Caco-2 (cell line): Measurements from ENCODE around the gene SSUH2. TPM values are rescaled to one million over a fixed set of nuclear protein-coding genes. Genes with fewer than 3 reads are reported as not detected.

Experiments used
- BruUV-seq: library from RNA; stranded (reverse); fragments of 400-500 nt; replicated peaks from 2 replicates; lab custom pipeline; 2021; lab: Mats Ljungman, UMichigan
- CTCF ChIA-PET: fragments of 300-600 bp; sonication (Branson Sonifier 250); formaldehyde crosslinking; loops from one replicate; lab custom pipeline; 2022; ENCODE audit warnings: antibody characterized with exemption; lab: Charles Lee
- POLR2A ChIA-PET: fragments of 300-600 bp; sonication (Branson Sonifier 250); formaldehyde crosslinking; loops from one replicate; lab custom pipeline; 2022; ENCODE audit warnings: antibody characterized with exemption; lab: Charles Lee
- DNase-seq, 2 experiments: peaks; one replicate each; pipeline versions ENCODE4 v3.0.0 to v3.0.0-alpha.2; 2020 to 2022
- H3K27me3 ChIP-seq: replicated peaks from 2 replicates; pipeline ENCODE4 v1.6.0; 2011; ENCODE audit warnings: low read length; ENCODE audit not compliant: control insufficient read depth, insufficient read depth
- H3K36me3 ChIP-seq: 2 replicates; pipeline ENCODE4 v1.5.1; 2011; ENCODE audit warnings: low read length; ENCODE audit not compliant: control insufficient read depth, insufficient read depth
- H3K4me1 ChIP-seq: fragments of 250-450 bp; sonication (Bioruptor Pico); 2 replicates; pipeline ENCODE4 v1.5.1; 2020; ENCODE audit warnings: mild to moderate bottlenecking
- H3K4me3 ChIP-seq: 2 replicates; pipeline ENCODE4 v1.5.1; 2011; ENCODE audit warnings: low read depth, mild to moderate bottlenecking, control low read depth, low read length
- H3K9me3 ChIP-seq: fragments of 250-450 bp; sonication (Bioruptor Pico); 2 replicates; pipeline ENCODE4 v1.5.1; 2020; ENCODE audit warnings: mild to moderate bottlenecking, moderate library complexity
- H3K27ac Mint-ChIP-seq: one replicate; pipeline ENCODE4 v1.8.0; 2022; ENCODE audit warnings: mixed read lengths; ENCODE audit not compliant: unreplicated experiment
- H3K27me3 Mint-ChIP-seq: one replicate; pipeline ENCODE4 v1.8.0; 2022; ENCODE audit warnings: mixed read lengths; ENCODE audit not compliant: insufficient read depth, unreplicated experiment
- H3K36me3 Mint-ChIP-seq: one replicate; pipeline ENCODE4 v1.8.0; 2022; ENCODE audit warnings: mild to moderate bottlenecking, mixed read lengths; ENCODE audit not compliant: insufficient read depth, unreplicated experiment
- H3K4me1 Mint-ChIP-seq: one replicate; pipeline ENCODE4 v1.8.0; 2022; ENCODE audit warnings: low read depth, mixed read lengths; ENCODE audit not compliant: unreplicated experiment
- H3K4me3 Mint-ChIP-seq: one replicate; pipeline ENCODE4 v1.8.0; 2022; ENCODE audit warnings: mild to moderate bottlenecking, moderate library complexity, mixed read lengths; ENCODE audit not compliant: unreplicated experiment
- H3K9me3 Mint-ChIP-seq: one replicate; pipeline ENCODE4 v1.8.0; 2022; ENCODE audit warnings: mixed read lengths; ENCODE audit not compliant: unreplicated experiment
- CTCF ChIP-seq, 2 experiments: fragments of 200-600 bp in 1 of 2; IDR thresholded peaks; 1 replicate in 1 of 2; 2 replicates in 1 of 2; pipeline versions ENCODE4 v1.5.1 to v1.8.0; 2011 to 2022; ENCODE audit warnings: antibody characterized with exemption in 1 of 2, control low read depth in 1 of 2, inconsistent platforms in 1 of 2, low read depth in 1 of 2, low read length in 1 of 2, mild to moderate bottlenecking in 1 of 2, moderate library complexity in 1 of 2; ENCODE audit not compliant: insufficient read depth in 1 of 2, severe bottlenecking in 1 of 2, unreplicated experiment in 1 of 2
- intact Hi-C: fragments of 100-400 bp; cut with micrococcal nuclease; formaldehyde crosslinking; loops from one replicate; pipeline ENCODE4 v1.10.0; 2022; ENCODE audit not compliant: unreplicated experiment
- total RNA-seq: library from RNA; stranded (reverse); gene quantifications from 2 replicates; pipeline ENCODE4 v1.2.3, GENCODE V29; 2022

SSUH2 gene
- total RNA-seq, 1 experiment from 2014 or later, result 9.4 TPM

GRCh38 chr3:8642001-8642400 is 2.6 kb downstream of the SSUH2 start:
- Histone ChIP-seq H3K36me3 (no peaks in the 10 kb centered on the region), H3K27me3 (no peaks in the 10 kb centered on the region), H3K4me3 (no peak overlapping the region), H3K9me3 (no peaks in the 10 kb centered on the region), H3K4me1 (no peaks in the 10 kb centered on the region)
- no peak for DNase-seq
- Mint-ChIP-seq H3K36me3 (no peaks in the 10 kb centered on the region), H3K4me1 (no peaks in the 10 kb centered on the region), H3K4me3 (no peak overlapping the region), H3K9me3 (peaks cover under 1% of the 10 kb centered on the region), H3K27me3 (no peaks in the 10 kb centered on the region), H3K27ac (no peak overlapping the region)
- BruUV-seq, result no TSS peak
- intact Hi-C loops, result no loop called here
- no peak for TF ChIP-seq CTCF (IDR thresholded peaks at IDR 0.05; ENCODE audit: insufficient read depth in 1 of 2, low read depth in 1 of 2, low read length in 1 of 2, severe bottlenecking in 1 of 2, unreplicated experiment in 1 of 2)
- POLR2A ChIA-PET, result no interaction called here
- CTCF ChIA-PET, result no interaction called here

GRCh38 chr3:8641472-8641871 is 3.1 kb downstream of the SSUH2 start:
- Histone ChIP-seq H3K36me3 (no peaks in the 10 kb centered on the region), H3K4me3 (no peak overlapping the region), H3K9me3 (peaks cover under 1% of the 10 kb centered on the region; the same call in 1 of the 2 replicates), H3K27me3 (no peaks in the 10 kb centered on the region), H3K4me1 (no peaks in the 10 kb centered on the region)
- no TSS peak for BruUV-seq
- Mint-ChIP-seq H3K27me3 (no peaks in the 10 kb centered on the region), H3K4me3 (no peak overlapping the region), H3K4me1 (no peaks in the 10 kb centered on the region), H3K9me3 (peaks cover 6% of the 10 kb centered on the region), H3K36me3 (no peaks in the 10 kb centered on the region), H3K27ac (no peak overlapping the region)
- TF ChIP-seq CTCF (IDR thresholded peaks at IDR 0.05; ENCODE audit: insufficient read depth in 1 of 2, low read depth in 1 of 2, low read length in 1 of 2, severe bottlenecking in 1 of 2, unreplicated experiment in 1 of 2), result no peak
- no peak for DNase-seq
- intact Hi-C loops, result no loop called here
- ChIA-PET CTCF (no interaction called here), POLR2A (no interaction called here)

GRCh38 chr3:8640223-8640622 is 4.4 kb downstream of the SSUH2 start:
- peaks cover 6% of the 10 kb centered on the region; the same call in 1 of the 2 replicates for H3K4me1 ChIP-seq
- POLR2A ChIA-PET, result no interaction called here
- intact Hi-C loops, result no loop called here
- H3K4me1 Mint-ChIP-seq, result no peaks in the 10 kb centered on the region
- no peaks in the 10 kb centered on the region for H3K27me3 ChIP-seq
- no peaks in the 10 kb centered on the region for H3K27me3 Mint-ChIP-seq
- no peaks in the 10 kb centered on the region; the same call in 1 of the 2 replicates for H3K36me3 ChIP-seq
- DNase-seq, result no peak
- no peak overlapping the region for H3K4me3 Mint-ChIP-seq
- H3K4me3 ChIP-seq, result no peak overlapping the region
- no peak for TF ChIP-seq CTCF (IDR thresholded peaks at IDR 0.05; ENCODE audit: insufficient read depth in 1 of 2, low read depth in 1 of 2, low read length in 1 of 2, severe bottlenecking in 1 of 2, unreplicated experiment in 1 of 2)
- no TSS peak for BruUV-seq
- peaks cover 3% of the 10 kb centered on the region; the same call in 1 of the 2 replicates for H3K9me3 ChIP-seq
- no peak overlapping the region for H3K27ac Mint-ChIP-seq
- peaks cover 10% of the 10 kb centered on the region for H3K9me3 Mint-ChIP-seq
- no peaks in the 10 kb centered on the region for H3K36me3 Mint-ChIP-seq
- CTCF ChIA-PET, result no interaction called here
